ENCODE measurements around the gene MED9.

DNA sequence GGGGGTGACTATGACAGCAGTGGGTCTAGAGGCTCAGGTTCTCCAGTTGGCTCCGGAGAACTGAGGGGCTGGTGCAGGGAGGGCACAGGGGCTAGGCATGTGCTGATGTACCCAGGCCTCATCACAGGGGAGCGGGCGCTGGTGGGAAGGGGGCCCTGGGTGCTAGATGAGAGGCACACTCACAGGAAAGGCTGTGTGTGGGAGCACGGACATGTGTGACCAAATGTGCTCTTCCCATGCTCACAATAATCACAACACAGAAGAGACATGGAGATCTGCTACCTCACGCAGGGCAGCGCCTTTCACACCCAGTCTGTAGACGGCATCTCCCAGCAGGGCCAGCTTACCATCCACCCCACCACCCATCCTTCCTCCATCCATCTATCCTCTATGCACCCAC, 36.8 kb downstream of the MED9 start:
- TF ChIP-seq, protein P1, sequence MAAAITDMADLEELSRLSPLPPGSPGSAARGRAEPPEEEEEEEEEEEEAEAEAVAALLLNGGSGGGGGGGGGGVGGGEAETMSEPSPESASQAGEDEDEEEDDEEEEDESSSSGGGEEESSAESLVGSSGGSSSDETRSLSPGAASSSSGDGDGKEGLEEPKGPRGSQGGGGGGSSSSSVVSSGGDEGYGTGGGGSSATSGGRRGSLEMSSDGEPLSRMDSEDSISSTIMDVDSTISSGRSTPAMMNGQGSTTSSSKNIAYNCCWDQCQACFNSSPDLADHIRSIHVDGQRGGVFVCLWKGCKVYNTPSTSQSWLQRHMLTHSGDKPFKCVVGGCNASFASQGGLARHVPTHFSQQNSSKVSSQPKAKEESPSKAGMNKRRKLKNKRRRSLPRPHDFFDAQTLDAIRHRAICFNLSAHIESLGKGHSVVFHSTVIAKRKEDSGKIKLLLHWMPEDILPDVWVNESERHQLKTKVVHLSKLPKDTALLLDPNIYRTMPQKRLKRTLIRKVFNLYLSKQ (tag by site-specific recombination; IDR thresholded peaks at IDR 0.05; ENCODE audit: borderline replicate concordance) = no peak
- TF ChIP-seq ZNF629 (tag by site-specific recombination; IDR thresholded peaks at IDR 0.05) = no peak
- no peak for TF ChIP-seq ZNF514 (tag by site-specific recombination; IDR thresholded peaks at IDR 0.05)
- TF ChIP-seq, protein P2, sequence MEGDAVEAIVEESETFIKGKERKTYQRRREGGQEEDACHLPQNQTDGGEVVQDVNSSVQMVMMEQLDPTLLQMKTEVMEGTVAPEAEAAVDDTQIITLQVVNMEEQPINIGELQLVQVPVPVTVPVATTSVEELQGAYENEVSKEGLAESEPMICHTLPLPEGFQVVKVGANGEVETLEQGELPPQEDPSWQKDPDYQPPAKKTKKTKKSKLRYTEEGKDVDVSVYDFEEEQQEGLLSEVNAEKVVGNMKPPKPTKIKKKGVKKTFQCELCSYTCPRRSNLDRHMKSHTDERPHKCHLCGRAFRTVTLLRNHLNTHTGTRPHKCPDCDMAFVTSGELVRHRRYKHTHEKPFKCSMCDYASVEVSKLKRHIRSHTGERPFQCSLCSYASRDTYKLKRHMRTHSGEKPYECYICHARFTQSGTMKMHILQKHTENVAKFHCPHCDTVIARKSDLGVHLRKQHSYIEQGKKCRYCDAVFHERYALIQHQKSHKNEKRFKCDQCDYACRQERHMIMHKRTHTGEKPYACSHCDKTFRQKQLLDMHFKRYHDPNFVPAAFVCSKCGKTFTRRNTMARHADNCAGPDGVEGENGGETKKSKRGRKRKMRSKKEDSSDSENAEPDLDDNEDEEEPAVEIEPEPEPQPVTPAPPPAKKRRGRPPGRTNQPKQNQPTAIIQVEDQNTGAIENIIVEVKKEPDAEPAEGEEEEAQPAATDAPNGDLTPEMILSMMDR (tag by site-specific recombination; IDR thresholded peaks at IDR 0.05) = no peak
- TF ChIP-seq ZNF121 (tag by site-specific recombination; IDR thresholded peaks at IDR 0.05) = no peak
- no peak for TF ChIP-seq ZNF548 (tag by site-specific recombination; IDR thresholded peaks at IDR 0.05)
- TF ChIP-seq ZNF248 (tag by site-specific recombination; IDR thresholded peaks at IDR 0.05) = no peak
